SH-SY5Y (cell line): Measurements from ENCODE around the gene CMC1.

Experiments
- GATA2 ChIP-seq: IDR thresholded peaks from 2 replicates; pipeline ENCODE4 v1.6.1; 2011; ENCODE audit warnings: mild to moderate bottlenecking, low read depth, low read length
- GATA3 ChIP-seq: IDR thresholded peaks from 2 replicates; pipeline ENCODE4 v1.6.1; 2011; ENCODE audit warnings: low read depth, mild to moderate bottlenecking, low read length, moderate library complexity

CMC1 gene, protein sequence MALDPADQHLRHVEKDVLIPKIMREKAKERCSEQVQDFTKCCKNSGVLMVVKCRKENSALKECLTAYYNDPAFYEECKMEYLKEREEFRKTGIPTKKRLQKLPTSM

DNA sequence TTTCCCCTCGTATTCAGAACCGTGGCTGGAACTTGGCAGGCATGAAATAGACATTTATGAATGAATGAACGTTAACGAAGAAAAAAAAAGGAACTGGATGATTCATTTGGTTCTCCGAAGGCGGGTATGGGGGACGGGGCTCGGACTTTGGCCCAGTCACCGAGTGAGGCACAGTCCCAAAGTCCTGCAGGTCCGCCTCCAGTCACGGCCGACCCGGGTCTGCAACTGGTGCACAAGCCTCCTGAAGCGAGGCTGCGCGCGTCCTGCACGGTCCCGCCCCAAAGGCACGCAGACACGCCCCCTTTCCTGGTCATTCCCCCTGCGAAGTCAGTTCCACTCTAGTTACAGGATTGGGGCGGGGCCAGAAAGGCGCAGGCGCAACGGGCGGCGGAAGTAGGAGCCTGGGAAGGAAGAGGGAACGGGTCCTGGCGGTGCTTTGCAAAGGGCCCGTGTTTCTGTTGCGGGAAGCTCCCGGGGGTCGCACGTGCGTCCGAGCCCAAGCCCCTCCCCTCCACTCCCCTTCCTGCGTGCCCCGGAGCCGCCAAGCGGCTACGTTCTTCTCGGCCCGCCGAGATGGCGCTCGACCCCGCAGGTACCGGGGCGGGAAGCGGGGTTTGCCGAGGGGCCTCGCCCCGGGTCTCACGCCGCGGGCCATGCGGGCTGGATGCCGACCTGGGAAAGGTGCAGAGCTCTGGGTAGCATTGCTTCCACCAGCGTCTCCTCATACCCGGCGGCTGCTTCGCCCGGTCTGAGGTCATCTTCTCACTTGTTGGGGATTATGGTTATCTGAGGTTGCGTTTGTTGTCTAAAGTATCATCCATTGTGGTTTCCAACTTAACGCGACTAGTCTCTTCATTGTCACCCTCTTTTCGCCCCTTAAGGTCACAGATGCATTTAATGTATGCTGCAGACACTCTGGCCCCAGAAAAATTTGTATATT, at the start of gene CMC1:
Gene CMC1 (plus strand): TSS at position 399 of the 940 bp plus-strand sequence. CDS start 175 bp downstream, at position 574.
- TF ChIP-seq GATA3: no peak
- TF ChIP-seq GATA2: no peak

DNA sequence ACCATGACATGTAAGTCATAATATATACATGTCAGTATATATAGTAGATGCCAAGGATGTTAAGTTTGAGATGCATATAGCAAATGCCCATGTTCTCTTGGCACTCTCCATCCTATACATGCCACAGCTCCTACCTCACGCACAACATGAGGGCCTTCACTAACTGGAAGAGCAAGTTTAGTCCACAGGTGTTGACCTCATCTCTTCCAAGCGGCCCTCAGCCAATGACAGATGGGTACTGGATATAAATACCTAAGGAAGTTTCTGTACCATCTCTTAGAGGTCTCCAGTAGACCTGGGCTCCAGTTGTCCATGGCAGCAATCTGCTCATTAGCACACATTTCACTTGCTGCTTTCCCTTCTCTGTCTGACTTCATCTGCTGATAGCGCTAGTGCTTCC, 43.3 kb upstream of the CMC1 start:
- TF ChIP-seq GATA3 (no peak), GATA2 (no peak)

DNA sequence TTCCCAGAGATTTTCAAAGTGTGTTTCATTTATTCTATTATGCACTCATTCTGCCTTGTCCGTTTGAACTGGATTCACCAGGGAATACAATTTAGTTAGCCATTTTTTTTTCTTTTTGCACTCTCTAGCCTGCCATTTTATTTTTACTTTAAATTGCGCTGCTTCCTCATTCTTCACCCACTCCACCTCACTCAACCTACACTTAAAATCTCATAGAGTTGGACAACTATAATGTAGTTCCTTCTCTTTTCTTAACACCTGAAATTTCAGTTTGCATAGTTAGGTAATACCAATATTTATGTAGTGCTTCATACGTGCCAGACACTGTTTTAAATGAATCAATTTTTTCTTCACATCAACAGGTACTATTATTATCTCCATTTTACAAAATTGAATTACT, 42.4 kb upstream of the CMC1 start:
- TF ChIP-seq GATA2: no peak
- TF ChIP-seq GATA3: no peak

GRCh38 chr3:28206479-28206878, 34.9 kb upstream of the CMC1 start:
- TF ChIP-seq GATA2: no peak
- no peak for TF ChIP-seq GATA3

- TF ChIP-seq GATA3 (no peak), GATA2 (no peak)
These were observed 34.3 kb upstream of the CMC1 start for GRCh38 chr3:28207000-28207733.

DNA sequence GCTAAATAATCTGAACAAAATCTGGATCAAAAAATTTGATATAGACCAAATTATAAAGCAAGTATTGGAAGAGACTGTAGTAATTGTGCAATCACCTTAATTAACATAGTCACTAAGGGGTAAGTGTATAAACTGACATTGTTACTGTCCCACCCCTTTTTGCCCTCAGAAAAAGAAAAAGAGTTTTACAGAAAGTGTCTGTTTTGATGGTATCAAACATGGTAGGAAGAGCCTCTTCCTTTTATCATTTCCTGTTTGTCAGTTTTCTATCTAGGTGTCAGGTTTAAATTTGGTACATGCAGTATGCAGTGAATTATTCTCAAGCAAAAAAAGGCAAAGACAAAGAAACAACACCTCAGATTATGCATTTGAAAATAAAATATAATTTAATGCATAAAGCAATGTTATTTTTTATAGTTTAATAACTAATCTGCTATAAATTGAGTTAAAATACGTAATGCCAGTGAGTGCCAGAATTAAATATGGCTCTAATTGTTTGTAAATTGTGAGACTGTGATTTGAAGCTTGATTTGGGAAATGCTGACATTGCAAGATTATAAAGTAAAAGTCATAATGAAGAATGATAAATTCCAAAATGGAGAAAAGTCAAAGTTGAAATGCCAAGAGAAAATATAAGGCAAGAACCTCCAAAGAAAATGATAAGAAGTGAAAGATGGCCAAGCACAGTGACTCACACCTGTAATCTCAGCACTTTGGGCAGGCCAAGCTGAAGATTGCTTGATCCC, 30.3 kb upstream of the CMC1 start:
- TF ChIP-seq GATA2 (no peak), GATA3 (no peak)

DNA sequence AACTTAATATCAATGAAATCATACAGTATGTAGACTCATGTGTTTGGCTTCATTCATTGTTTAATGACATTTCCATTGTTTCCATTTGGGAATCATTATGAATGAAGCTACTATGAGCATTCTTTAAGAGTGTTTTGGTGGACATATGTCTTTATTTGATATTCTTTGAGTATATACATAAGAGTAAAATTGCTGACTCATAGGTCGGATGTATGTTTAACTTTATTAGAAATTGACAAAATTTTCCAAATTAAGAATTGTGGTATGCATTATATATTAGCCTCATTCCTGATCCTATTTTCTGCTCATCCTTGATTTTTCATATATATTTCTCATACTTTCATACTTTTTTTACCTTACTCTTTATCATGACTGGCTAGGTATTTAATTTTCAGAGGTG, 28.7 kb upstream of the CMC1 start:
- TF ChIP-seq GATA2 (no peak), GATA3 (no peak)

GRCh38 chr3:28215407-28215806, 26.0 kb upstream of the CMC1 start:
- TF ChIP-seq GATA2: no peak
- TF ChIP-seq GATA3: no peak

GRCh38 chr3:28218071-28218916, 23.1 kb upstream of the CMC1 start:
- no peak for TF ChIP-seq GATA2
- no peak for TF ChIP-seq GATA3

DNA sequence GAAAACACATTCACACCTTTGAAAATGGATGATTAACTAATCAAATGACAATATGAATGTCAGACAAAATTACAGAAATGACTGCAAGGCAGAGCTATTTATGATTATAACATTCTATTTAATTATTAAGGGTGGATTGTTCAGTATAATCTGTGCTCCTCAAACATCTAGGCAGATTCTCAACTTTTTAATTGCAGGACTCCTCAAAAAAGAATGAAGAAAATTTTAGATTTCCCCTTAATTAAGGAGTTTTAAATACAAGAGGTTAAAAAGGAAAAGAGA, 22.6 kb upstream of the CMC1 start:
- TF ChIP-seq GATA2 (no peak), GATA3 (no peak)

GRCh38 chr3:28224430-28224829, 17.0 kb upstream of the CMC1 start:
- TF ChIP-seq GATA3 (no peak), GATA2 (no peak)

DNA sequence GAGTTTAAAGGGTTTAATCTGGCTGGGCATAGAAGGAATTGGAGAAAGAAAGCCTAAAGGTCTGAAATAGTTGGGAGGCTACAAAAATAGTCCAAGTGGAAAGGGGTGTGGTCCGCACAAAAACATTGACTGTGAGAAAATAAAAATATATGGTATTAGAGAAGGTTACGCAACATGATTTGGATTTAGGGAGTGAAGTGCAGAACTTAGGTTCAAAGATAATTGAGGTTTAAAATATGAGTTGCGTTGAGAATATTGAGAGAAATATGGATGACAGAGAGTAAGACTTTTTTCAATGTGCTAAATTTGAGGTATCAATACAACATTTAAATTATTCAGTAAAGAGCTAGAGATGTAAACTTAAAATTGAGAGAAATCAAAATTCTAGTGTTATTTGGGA, 15.4 kb upstream of the CMC1 start:
- TF ChIP-seq GATA3: no peak
- no peak for TF ChIP-seq GATA2

DNA sequence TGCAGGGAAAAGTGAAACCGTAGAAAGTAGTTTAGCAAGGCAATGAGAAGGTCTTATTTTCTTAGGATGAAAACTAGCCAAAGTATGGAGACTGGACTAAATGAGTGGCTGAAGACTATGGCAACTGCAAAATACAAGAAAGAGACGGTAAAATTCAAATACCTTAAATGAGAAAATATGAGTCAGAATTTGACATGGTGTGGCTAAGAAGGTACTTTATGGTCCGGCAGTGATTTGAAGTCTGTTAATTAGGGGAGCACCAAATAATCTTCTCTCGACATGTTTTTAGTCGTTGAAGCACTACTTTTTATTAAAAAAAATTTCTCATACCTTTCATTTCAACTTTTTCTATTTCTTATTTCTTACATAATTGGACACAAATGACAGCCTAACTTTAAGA, 12.8 kb upstream of the CMC1 start:
- TF ChIP-seq GATA3 (no peak), GATA2 (no peak)
